NCI-H2107 treated with DMSO at 0.1 percent for 48 hours (cell line): ENCODE data around the gene BICD2.

Experiments used
- DNase-seq: peaks from one replicate; lab custom pipeline; 2025; ENCODE audit not compliant: unreplicated experiment; lab: John Stamatoyannopoulos, UW

BICD2 gene

GRCh38 chr9:92749071-92749933, 15.3 kb downstream of the BICD2 start:
- DNase-seq, result no peak

DNA sequence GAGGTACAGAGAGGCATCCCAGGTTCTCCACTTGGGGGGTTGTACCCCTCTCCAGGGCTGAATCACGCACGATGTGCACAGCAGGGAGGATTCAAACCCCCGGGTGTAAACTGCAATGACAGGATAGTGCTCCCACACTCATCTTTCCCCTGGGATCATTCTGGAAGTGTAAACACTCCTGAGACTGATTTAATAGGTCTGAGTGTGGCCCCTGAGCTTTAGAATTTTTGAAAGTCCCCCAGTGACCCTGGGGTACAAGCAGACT, 16.5 kb downstream of the BICD2 start:
- no peak for DNase-seq

- DNase-seq, result no peak
These were observed 17.0 kb downstream of the BICD2 start for GRCh38 chr9:92747459-92748232.

DNA sequence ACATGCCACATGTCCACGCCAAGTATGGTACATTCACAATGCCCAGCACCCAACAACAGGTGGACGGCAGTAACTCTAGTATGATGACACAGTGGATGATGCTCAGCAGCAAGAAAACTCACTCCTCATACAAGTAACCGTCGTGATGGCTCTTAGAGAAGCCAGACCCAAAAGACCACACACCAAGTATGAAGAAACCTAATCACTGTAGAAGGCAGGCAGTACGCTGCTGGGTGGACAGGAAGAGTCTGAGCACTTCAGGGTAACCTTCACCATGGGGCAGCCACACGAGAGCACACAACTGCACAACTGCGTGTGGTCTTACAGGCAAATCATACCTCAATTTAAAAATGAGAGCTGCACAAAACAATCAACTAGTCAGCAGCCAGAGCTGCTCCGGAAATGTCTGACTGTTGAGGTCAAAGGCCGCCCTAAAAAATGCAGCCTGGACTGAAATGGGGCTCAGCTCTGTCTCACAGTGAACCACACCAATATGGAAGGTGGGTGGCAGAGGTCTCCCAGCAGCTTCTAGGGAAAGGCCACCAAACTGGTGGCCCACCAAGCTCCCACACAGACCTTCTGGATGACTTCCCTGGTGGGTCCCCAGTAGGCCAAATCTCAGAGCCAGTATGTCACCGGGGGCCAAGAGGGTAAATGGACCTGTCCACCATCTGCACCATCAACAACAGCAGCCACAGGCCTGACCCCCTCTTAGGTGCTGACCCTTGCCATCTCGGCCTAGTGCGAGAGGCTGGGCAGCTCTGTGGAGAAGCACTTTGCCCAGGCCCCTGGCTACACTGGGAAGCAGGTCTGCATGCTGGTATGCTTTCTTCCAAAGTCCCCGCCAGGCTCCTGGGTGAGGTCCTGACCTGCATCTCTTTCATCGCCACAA, 17.8 kb downstream of the BICD2 start:
- DNase-seq, result no peak

DNA sequence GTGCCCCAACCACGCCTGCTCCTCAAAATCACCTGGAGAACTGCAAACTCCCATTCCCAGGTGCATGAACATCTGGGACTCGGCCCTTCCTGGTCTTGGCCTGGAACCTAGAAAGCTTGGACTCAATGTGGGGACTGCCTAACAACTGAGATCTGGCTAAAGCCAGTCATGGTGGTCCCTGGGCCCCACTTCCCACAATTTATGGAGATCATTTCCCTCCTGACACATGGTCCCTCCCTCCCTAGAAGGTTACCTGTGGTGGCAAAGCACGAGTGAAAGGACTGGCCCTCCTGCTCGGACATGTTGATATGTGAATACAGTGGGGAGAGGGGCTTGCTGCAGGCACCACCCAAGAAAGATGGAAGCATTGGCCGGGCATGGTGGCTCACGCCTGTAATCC, 18.8 kb downstream of the BICD2 start:
- DNase-seq, result no peak

GRCh38 chr9:92745331-92745730, 19.3 kb downstream of the BICD2 start:
- no peak for DNase-seq

GRCh38 chr9:92740969-92741368, 23.7 kb downstream of the BICD2 start:
- DNase-seq, result no peak

- DNase-seq, result no peak
These were observed 24.1 kb downstream of the BICD2 start for GRCh38 chr9:92740446-92740961.

- no peak for DNase-seq
These were observed 24.6 kb downstream of the BICD2 start for GRCh38 chr9:92740009-92740408.

DNA sequence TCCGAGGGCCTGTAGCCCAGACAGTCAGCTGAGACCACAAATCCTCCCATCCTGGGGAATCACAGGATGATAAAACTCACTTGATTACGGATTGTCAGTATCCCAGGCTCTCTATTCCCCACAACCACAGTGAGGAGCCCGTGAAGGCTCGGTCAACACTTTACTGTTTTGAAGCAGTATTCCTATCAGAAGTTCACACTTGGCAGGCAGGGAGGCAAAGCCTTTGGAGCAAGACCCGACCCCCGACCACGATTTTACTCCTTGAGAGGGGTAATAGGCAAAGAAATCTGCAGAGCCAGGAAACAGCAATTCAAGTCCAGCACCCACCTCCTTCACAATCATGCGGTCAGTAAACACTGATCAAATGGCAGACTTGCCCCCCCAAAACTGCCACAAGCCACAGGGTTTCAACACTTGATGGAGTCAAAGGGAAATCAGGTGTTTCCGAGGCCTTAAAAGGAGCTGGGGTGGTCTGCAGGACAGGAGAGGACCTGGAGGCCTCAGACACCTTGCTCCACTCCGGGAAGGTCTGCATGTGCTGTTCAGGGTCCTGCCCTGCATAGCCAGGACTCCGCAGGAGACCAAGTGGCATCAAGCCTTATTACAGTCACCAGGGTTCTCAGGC, 25.2 kb downstream of the BICD2 start:
- no peak for DNase-seq

GRCh38 chr9:92738661-92739081, 26.0 kb downstream of the BICD2 start:
- no peak for DNase-seq

DNA sequence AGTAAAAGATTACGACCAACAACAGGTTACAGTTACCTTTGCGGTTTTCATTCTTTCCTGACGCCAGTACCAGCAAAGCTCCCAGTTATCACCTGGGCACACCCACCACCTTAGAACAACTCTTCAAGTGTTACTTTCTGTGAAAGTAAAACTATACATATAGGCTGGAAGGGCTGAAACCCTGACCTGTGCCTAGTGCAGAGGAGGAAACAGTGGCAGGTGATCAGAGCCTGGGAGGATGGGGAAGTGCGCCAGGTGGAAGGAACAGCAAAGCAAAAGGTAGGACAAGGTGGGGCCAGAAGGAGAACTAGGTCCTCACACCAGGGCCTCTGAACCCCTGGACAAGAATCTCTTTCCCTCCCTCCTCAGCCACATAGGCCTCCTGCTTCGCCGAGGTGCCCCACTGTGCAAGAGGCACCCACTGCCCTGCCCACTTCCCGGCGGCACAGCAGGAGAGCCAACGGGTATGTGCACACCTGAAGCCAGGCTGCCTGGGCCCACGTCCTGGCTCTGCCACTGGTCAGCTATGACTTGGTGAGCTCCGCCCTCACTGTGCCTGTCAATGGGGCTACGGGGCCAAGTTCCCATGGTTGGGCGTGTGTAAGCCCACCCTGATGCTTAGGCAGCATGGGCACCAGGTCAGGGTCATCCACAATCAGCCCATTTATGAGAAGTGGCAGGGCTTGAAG, 26.9 kb downstream of the BICD2 start:
- DNase-seq, result no peak

DNA sequence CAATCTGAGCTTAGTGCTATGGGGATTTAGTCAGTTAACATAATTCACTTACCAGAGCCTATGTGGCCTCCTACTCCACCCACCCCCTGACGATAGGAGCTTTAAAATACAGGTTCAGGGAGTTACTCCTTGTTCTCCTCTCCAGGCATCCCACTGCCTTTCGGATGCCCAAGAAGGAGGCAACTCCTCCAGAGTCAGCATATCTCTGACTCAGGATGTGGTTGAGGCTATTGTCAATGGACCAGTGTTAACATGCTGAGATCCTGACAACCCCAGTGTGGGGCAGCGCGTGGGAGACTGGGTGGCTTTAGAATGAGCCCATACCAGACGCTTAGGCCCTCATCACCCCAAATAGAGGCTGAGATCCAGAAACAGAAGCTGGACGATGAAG, 27.4 kb downstream of the BICD2 start:
- no peak for DNase-seq

GRCh38 chr9:92736563-92737215, 27.9 kb downstream of the BICD2 start:
- no peak for DNase-seq

GRCh38 chr9:92735636-92736562, 28.7 kb downstream of the BICD2 start:
- DNase-seq, result no peak

- DNase-seq, result no peak
These were observed 29.6 kb downstream of the BICD2 start for GRCh38 chr9:92734931-92735635.

DNA sequence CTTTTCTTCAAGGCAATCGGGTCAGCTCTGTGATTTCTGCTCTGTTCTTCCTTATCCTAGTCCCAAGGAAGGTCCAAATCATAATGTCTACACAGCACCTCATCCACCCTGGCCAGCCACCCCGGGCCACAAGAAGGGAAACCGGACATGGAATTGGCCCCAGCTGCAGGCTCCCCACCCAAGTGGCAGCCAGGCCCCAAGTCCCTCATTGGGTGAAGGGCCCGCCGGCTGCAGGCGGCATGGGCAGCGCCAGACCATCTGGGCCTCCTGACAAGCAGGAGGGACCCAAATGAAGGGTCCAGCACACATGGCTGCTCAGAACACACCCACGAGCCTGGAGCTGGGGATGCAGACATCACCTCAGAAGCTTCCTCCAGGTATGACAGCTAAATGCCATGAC, 33.7 kb downstream of the BICD2 start:
- no peak for DNase-seq

DNA sequence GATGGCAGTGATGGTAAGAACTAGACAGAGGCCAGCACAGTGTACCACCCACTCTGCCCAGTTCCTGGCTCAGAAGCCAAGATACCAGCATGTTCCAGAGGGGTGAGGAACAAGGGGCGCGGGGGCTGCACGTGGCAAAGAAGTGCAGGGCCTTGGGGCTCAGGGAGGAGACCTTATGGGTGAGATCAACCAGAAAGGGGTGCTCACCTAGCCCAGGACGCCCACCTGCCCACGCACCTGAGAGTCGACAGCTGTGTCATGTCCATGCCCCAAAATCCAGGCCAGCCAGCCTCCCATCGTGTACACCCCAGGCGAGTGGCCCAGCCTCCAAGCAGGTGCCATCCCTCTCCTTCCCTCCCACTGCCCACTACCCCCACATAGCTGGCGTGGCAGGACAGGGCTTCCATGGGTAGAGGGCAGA, 34.9 kb downstream of the BICD2 start:
- DNase-seq, result no peak
